IPS-NIHi7 (cell line): ENCODE results near the gene CLIP4.
"Not testable (repeated sequence)": the region's sequence is repeated elsewhere in the genome, so short reads cannot be mapped to it uniquely, and the experiment has no call there.

Experiments
- DNase-seq: peaks from one replicate; pipeline ENCODE4 v3.0.0; 2012; ENCODE audit warnings: mixed read lengths; ENCODE audit errors: extremely low spot score

Gene CLIP4

GRCh38 chr2:29104688-29105087 is 10.5 kb upstream of the CLIP4 start:
- no peak for DNase-seq

- no peak for DNase-seq
These were observed 9.8 kb upstream of the CLIP4 start for GRCh38 chr2:29105375-29105774.

- no peak for DNase-seq
These were observed 9.0 kb upstream of the CLIP4 start for GRCh38 chr2:29106256-29106655.

- no peak for DNase-seq
These were observed 8.2 kb upstream of the CLIP4 start for GRCh38 chr2:29106980-29107388.

- not testable (repeated sequence) for DNase-seq
These were observed 7.7 kb upstream of the CLIP4 start for GRCh38 chr2:29107547-29107946.

- DNase-seq = no peak
These were observed 7.0 kb upstream of the CLIP4 start for GRCh38 chr2:29108225-29108624.

- DNase-seq = no peak
These were observed 6.0 kb upstream of the CLIP4 start for GRCh38 chr2:29109246-29109645.

- no peak for DNase-seq
These were observed 4.2 kb upstream of the CLIP4 start for GRCh38 chr2:29110916-29111535.

- DNase-seq = no peak
These were observed 2.8 kb upstream of the CLIP4 start for GRCh38 chr2:29112379-29112778.

- no peak for DNase-seq
These were observed 2.1 kb upstream of the CLIP4 start for GRCh38 chr2:29113027-29113686.

- DNase-seq = no peak
These were observed 1.3 kb upstream of the CLIP4 start for GRCh38 chr2:29113891-29114321.

GRCh38 chr2:29114586-29114945 is 649 bp upstream of the CLIP4 start:
- no peak for DNase-seq

GRCh38 chr2:29115797-29116781 is 874 bp downstream of the CLIP4 start:
- DNase-seq = peak; percentile 30

GRCh38 chr2:29117636-29118303 is 2.6 kb downstream of the CLIP4 start:
- DNase-seq = no peak

GRCh38 chr2:29119211-29119610 is 4.0 kb downstream of the CLIP4 start:
- no peak for DNase-seq

- no peak for DNase-seq
These were observed 5.6 kb downstream of the CLIP4 start for GRCh38 chr2:29120846-29121245.

GRCh38 chr2:29123617-29124349 is 8.6 kb downstream of the CLIP4 start:
- no peak for DNase-seq

- no peak for DNase-seq
These were observed 9.3 kb downstream of the CLIP4 start for GRCh38 chr2:29124504-29124903.

- DNase-seq = no peak
These were observed 14.5 kb downstream of the CLIP4 start for GRCh38 chr2:29129586-29130281.

GRCh38 chr2:29130295-29130694 is 15.1 kb downstream of the CLIP4 start:
- no peak for DNase-seq

GRCh38 chr2:29134933-29135332 is 19.7 kb downstream of the CLIP4 start:
- DNase-seq = no peak
